NCI-H2029 treated with DMSO at 0.1 percent for 48 hours (cell line): ENCODE measurements around the gene C14orf180.

Experiments used
- DNase-seq: peaks from one replicate; lab custom pipeline; 2025; lab: John Stamatoyannopoulos, UW

The C14orf180 gene

GRCh38 chr14:104579507-104579906 lies at the start of gene C14orf180:
Gene C14orf180, plus strand, starts transcription at chr14:104579764. Its CDS starts 6,667 bp downstream, at chr14:104586431.
- DNase-seq: no peak

GRCh38 chr14:104530646-104531045 lies 48.9 kb upstream of the C14orf180 start:
- no peak for DNase-seq

GRCh38 chr14:104531421-104532190 lies 48.0 kb upstream of the C14orf180 start:
- no peak for DNase-seq

GRCh38 chr14:104532191-104532555 lies 47.4 kb upstream of the C14orf180 start:
- no peak for DNase-seq

- DNase-seq: no peak
Measured at GRCh38 chr14:104534036-104534435, 45.5 kb upstream of the C14orf180 start.

- DNase-seq: no peak
Measured at GRCh38 chr14:104536942-104537612, 42.5 kb upstream of the C14orf180 start.

GRCh38 chr14:104537613-104537988 lies 42.0 kb upstream of the C14orf180 start:
- DNase-seq: no peak

- no peak for DNase-seq
Measured at GRCh38 chr14:104541905-104542465, 37.6 kb upstream of the C14orf180 start.

GRCh38 chr14:104542871-104543830 lies 36.4 kb upstream of the C14orf180 start:
- no peak for DNase-seq

- DNase-seq: no peak
Measured at GRCh38 chr14:104544362-104544961, 35.1 kb upstream of the C14orf180 start.

GRCh38 chr14:104545151-104545941 lies 34.2 kb upstream of the C14orf180 start:
- DNase-seq: no peak

GRCh38 chr14:104545942-104546501 lies 33.5 kb upstream of the C14orf180 start:
- no peak for DNase-seq

- DNase-seq: no peak
Measured at GRCh38 chr14:104546591-104547309, 32.8 kb upstream of the C14orf180 start.

GRCh38 chr14:104547310-104547997 lies 32.1 kb upstream of the C14orf180 start:
- no peak for DNase-seq

- DNase-seq: no peak
Measured at GRCh38 chr14:104547998-104548700, 31.4 kb upstream of the C14orf180 start.

- DNase-seq: no peak
Measured at GRCh38 chr14:104548802-104549535, 30.6 kb upstream of the C14orf180 start.

- DNase-seq: no peak
Measured at GRCh38 chr14:104549536-104550339, 29.8 kb upstream of the C14orf180 start.
